ENCODE data around the gene PDZD11.

GRCh38 chrX:70254909-70255308 lies 34.8 kb downstream of the PDZD11 start:
- no peak for TF ChIP-seq CTCF (IDR thresholded peaks at IDR 0.05; ENCODE audit: low read depth, low read length)
- no peak for TF ChIP-seq EZH2phosphoT487 (IDR thresholded peaks at IDR 0.05; ENCODE audit: low read depth)
